ENCODE measurements around the gene DMRTC2. TPM values are rescaled to one million over a fixed set of nuclear protein-coding genes. Genes with fewer than 3 reads are reported as not detected.

DMRTC2 gene
- total and polyA plus RNA-seq, 2 donors from 2014 or later = not detected

DNA sequence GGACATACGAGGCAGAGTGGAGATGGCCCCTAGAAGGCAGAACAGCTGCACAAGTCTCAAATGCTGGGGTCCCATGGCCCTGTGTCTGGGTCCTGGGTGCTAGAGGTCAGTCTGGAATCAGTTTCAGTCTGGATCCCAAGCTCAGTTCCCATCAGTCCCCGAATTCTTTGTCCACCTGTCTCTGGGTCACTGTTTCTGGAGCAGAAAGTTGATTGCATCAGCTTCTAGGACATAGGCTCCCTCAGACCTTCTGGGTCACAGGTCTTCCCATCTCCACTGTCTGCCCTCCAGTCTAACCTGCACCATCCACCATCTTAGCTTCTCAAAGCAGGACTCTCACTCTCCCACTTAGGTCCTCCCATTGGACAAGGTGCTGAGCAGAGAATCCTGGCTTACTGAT is 5.6 kb upstream of the DMRTC2 start:
- Histone ChIP-seq H3K4me1 (ENCODE audit: control insufficient read depth in 2 of 3, insufficient read depth in 2 of 3, low read depth in 1 of 3, low read length in 3 of 3) (no peaks in the 10 kb centered on the region), H3K27me3 (ENCODE audit: control insufficient read depth, insufficient read depth, low read length) (no peaks in the 10 kb centered on the region), H3K27ac (ENCODE audit: low read depth in 2 of 2, low read length in 2 of 2) (no peak overlapping the region), H3K9ac (ENCODE audit: low read length in 3 of 3) (no peak overlapping the region), H3K9me3 (ENCODE audit: control insufficient read depth in 2 of 3, insufficient read depth in 1 of 3, low read length in 3 of 3) (no peaks in the 10 kb centered on the region), H3K36me3 (ENCODE audit: control insufficient read depth in 2 of 3, insufficient read depth in 3 of 3, low read length in 3 of 3) (no peaks in the 10 kb centered on the region), H3K4me3 (ENCODE audit: low read length in 3 of 3) (no peak overlapping the region)
- TF ChIP-seq, protein P1, sequence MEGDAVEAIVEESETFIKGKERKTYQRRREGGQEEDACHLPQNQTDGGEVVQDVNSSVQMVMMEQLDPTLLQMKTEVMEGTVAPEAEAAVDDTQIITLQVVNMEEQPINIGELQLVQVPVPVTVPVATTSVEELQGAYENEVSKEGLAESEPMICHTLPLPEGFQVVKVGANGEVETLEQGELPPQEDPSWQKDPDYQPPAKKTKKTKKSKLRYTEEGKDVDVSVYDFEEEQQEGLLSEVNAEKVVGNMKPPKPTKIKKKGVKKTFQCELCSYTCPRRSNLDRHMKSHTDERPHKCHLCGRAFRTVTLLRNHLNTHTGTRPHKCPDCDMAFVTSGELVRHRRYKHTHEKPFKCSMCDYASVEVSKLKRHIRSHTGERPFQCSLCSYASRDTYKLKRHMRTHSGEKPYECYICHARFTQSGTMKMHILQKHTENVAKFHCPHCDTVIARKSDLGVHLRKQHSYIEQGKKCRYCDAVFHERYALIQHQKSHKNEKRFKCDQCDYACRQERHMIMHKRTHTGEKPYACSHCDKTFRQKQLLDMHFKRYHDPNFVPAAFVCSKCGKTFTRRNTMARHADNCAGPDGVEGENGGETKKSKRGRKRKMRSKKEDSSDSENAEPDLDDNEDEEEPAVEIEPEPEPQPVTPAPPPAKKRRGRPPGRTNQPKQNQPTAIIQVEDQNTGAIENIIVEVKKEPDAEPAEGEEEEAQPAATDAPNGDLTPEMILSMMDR (IDR thresholded peaks at IDR 0.05; ENCODE audit: borderline replicate concordance, extremely low read depth, insufficient read depth) = no peak
- FAIRE-seq = no peak
- intact Hi-C loops (cut with DNase I) = no loop called here
- no peak for DNase-seq

DNA sequence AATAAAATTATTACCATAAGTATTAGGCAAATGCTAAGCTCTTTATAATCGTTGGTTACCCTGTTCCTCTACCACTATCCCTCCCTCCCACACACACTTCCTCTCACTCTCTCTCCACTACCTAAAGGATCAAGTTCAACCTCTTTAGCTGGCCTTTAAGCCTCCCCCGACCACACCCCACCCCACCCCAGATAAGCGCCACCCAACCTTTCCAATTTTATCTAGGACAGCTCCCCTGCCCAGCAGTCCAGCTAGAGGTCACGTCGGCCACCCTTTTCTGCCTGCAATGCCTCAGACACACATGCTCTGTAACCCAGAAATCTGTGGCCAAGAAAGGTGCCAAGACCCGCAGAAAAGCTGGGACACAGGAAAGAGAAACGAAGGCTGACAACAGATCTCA is 1.5 kb upstream of the DMRTC2 start:
- no peak for FAIRE-seq
- no peaks in the 10 kb centered on the region for H3K9me3 ChIP-seq (ENCODE audit: control insufficient read depth in 2 of 3, insufficient read depth in 1 of 3, low read length in 3 of 3)
- TF ChIP-seq, protein P1 (IDR thresholded peaks at IDR 0.05; ENCODE audit: borderline replicate concordance, extremely low read depth, insufficient read depth) = no peak

DNA sequence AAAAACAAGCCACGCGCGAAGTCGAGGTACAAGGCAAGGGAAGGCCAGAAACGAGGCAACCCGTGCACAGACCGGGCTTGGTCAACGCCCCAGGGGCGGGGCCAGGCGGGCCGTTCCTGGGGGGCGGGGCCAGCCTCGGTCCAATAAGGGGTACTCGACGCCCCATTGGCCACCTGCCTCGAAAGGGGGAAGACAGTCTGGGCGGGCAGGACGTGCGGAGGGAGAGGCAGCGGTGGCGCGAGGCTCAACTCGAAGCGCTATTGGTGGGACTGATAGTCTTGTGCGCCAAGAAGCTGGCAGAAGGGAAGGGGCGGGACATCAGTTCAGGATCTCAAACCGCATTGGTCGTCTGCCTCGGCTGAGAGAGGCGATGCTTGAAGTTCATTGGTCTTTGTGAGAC is 241 bp upstream of the DMRTC2 start, which contains the start of gene LYPD4:
TSS of gene LYPD4 (minus strand) at position 83 of the 400 bp plus-strand sequence. CDS start 5,398 bp downstream, outside the sequence.
- Histone ChIP-seq H3K4me1 (ENCODE audit: control insufficient read depth in 2 of 3, insufficient read depth in 2 of 3, low read depth in 1 of 3, low read length in 3 of 3) (no peaks in the 10 kb centered on the region), H3K27me3 (ENCODE audit: control insufficient read depth, insufficient read depth, low read length) (no peaks in the 10 kb centered on the region), H3K9ac (ENCODE audit: low read length in 3 of 3) (no peak within 1 kb of the TSS), H3K4me3 (ENCODE audit: low read length in 3 of 3) (no peak within 1 kb of the TSS), H3K36me3 (ENCODE audit: control insufficient read depth in 2 of 3, insufficient read depth in 3 of 3, low read length in 3 of 3) (no peaks in the 10 kb centered on the region), H3K9me3 (ENCODE audit: control insufficient read depth in 2 of 3, insufficient read depth in 1 of 3, low read length in 3 of 3) (no peaks in the 10 kb centered on the region), H3K27ac (ENCODE audit: low read depth in 2 of 2, low read length in 2 of 2) (no peak within 1 kb of the TSS)
- TF ChIP-seq, protein P1 (IDR thresholded peaks at IDR 0.05; ENCODE audit: borderline replicate concordance, extremely low read depth, insufficient read depth) = no peak
- DNase-seq = no peak
- no peak for FAIRE-seq
- intact Hi-C loops (cut with DNase I) = no loop called here

More for the DNA sequence above, 1.5 kb upstream of the DMRTC2 start:
- no peak overlapping the region for H3K4me3 ChIP-seq (ENCODE audit: low read length in 3 of 3)
- intact Hi-C loops (cut with DNase I) = no loop called here
- H3K27ac ChIP-seq (ENCODE audit: low read depth in 2 of 2, low read length in 2 of 2) = no peak overlapping the region
- no peaks in the 10 kb centered on the region for H3K36me3 ChIP-seq (ENCODE audit: control insufficient read depth in 2 of 3, insufficient read depth in 3 of 3, low read length in 3 of 3)
- no peaks in the 10 kb centered on the region for H3K4me1 ChIP-seq (ENCODE audit: control insufficient read depth in 2 of 3, insufficient read depth in 2 of 3, low read depth in 1 of 3, low read length in 3 of 3)
- H3K9ac ChIP-seq (ENCODE audit: low read length in 3 of 3) = no peak overlapping the region
- H3K27me3 ChIP-seq (ENCODE audit: control insufficient read depth, insufficient read depth, low read length) = no peaks in the 10 kb centered on the region
- no peak for DNase-seq

DNA sequence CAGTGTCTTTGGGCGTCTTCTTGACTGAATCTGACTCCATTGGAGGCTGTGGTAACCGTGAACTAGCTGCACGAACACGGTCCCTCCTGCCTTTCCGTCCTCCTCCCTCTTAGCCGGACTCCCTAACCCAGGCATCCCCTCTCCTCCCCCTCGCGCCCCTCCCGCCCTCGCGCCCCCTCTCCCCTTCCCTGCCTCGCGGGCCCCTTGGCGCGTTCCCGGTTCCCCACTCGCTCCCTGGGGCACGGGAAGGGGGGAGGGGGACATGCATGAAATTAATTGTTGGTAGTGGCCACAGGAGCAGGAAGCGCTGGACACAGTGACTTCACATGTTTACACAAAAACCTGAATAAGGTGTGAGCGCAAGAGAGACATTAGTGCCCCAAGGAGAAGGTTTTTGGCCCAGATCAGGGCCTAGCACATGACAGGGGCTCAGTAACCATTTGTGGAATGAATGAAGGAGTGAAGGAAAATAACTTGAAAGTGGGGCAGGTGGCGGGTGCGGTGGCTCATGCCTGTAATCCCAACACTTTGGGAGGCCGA is 279 bp downstream of the DMRTC2 start:
- Histone ChIP-seq H3K27ac (ENCODE audit: low read depth in 2 of 2, low read length in 2 of 2) (no peak overlapping the region), H3K27me3 (ENCODE audit: control insufficient read depth, insufficient read depth, low read length) (no peaks in the 10 kb centered on the region), H3K36me3 (ENCODE audit: control insufficient read depth in 2 of 3, insufficient read depth in 3 of 3, low read length in 3 of 3) (no peaks in the 10 kb centered on the region), H3K4me3 (ENCODE audit: low read length in 3 of 3) (no peak overlapping the region), H3K4me1 (ENCODE audit: control insufficient read depth in 2 of 3, insufficient read depth in 2 of 3, low read depth in 1 of 3, low read length in 3 of 3) (no peaks in the 10 kb centered on the region), H3K9ac (ENCODE audit: low read length in 3 of 3) (no peak overlapping the region), H3K9me3 (ENCODE audit: control insufficient read depth in 2 of 3, insufficient read depth in 1 of 3, low read length in 3 of 3) (no peaks in the 10 kb centered on the region)
- TF ChIP-seq, protein P1 (IDR thresholded peaks at IDR 0.05; ENCODE audit: borderline replicate concordance, extremely low read depth, insufficient read depth) = no peak
- FAIRE-seq (no peak), DNase-seq (no peak)
- intact Hi-C loops (cut with DNase I) = no loop called here
